AG09319 (cell line): ENCODE results near the gene VRK3.

Experiments
- DNase-seq: peaks from one replicate; pipeline ENCODE4 v3.0.0-alpha.2; 2010; ENCODE audit warnings: low read depth; ENCODE audit errors: extremely low read depth
- CTCF ChIP-seq: IDR thresholded peaks from 2 replicates; pipeline ENCODE4 v1.5.1; 2011; ENCODE audit warnings: low read depth, mild to moderate bottlenecking, inconsistent platforms, low read length, moderate library complexity

VRK3 gene

DNA sequence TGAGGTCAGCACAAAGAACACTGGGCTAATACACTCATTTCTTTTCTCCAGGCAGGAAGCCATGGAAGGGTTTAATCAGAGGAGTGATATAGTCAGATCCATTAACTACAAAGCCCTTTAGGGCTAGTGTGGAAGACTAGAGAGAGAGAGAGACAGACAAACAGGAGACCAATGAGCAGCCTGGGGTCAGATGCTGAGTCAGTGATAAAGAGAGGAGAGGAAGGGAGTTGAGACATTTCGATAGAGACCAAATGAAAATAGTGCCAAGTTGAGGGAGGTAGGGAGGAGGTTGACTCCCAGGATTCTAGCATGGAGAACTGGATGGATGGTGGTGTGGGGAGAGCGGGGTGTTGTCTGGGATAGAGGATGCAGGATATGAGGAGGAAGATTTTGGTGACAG, 18.8 kb upstream of the VRK3 start:
- TF ChIP-seq CTCF, result no peak
- no peak for DNase-seq

DNA sequence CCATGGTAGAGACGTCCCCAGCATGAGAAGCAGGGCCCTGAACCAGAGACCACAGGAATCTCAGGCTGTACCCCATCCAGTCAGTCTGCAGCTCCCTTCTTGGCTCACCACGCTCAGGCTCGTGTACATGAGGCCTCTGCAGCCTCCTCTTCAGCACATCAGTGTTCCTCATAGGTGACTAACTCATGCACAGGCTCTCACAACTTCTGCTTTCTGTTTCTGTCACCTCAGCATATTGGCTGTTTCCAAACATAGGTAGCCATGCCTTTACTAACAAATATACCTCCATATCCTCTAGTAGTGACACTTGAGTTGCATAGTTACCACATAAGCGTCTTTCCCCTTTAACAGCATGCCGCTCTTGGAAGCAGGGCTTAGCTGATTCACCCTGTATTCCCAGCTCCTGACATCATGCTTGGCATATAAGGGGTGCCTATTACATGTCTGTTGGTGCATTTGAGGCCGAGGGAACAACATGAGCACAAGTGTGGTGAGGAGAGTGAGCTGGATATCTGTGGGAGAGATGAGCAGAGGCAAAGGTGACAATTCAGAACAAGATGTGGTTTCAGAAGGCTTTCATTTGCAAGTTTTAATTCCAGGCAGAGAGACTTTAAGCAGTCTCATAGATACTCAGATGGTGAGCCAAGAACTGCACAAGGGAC, 17.3 kb upstream of the VRK3 start:
- no peak for DNase-seq
- TF ChIP-seq CTCF, result no peak

DNA sequence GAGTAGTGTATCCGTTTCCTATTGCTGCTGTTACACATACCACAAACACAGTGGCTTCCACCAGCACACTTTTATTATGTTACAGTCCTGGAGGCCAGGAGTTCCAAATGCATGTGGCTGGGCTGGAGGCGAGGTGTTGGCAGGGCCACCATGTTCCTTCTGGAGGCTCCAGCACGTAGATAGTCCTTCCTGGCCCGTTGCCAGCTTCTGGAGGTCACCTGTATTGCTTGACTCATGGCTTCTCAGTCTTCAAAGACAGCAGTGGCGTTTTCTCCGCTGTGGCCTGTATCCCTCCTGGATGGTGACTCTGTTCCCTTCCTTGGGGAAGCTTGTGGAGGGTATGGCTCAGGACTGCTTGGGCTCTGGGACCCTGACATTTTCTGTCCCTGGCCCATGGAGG, 15.8 kb upstream of the VRK3 start:
- DNase-seq, result no peak
- no peak for TF ChIP-seq CTCF

DNA sequence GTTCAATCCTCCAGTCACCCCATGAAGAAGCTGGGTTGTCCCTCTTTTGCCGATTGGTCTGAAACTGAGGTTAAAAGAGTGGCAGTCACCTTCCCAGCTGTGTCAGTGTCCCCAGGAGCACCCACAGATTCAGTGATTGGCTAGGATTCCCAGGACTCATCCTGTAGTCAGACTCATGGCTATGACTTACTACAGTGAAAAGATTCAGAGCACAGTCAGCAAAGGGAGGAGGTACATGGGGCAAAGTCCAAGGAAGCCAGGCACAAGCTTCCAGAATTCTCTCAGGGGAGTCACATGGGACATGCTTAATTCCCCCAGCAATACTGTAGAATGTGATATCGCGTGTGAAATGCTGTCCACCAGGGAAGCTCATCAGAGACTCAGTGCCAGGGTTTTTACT, 14.8 kb upstream of the VRK3 start:
- no peak for TF ChIP-seq CTCF
- no peak for DNase-seq

GRCh38 chr19:50036908-50037307, 11.7 kb upstream of the VRK3 start:
- TF ChIP-seq CTCF, result no peak
- no peak for DNase-seq

GRCh38 chr19:50030937-50031336, 5.8 kb upstream of the VRK3 start:
- DNase-seq, result no peak
- TF ChIP-seq CTCF, result no peak

- TF ChIP-seq CTCF, result no peak
- DNase-seq, result no peak
Measured at GRCh38 chr19:50030225-50030624, 5.1 kb upstream of the VRK3 start.
